CD14-positive monocyte (primary cell): ENCODE data around the gene CCDC169. TPM values are rescaled to one million over a fixed set of nuclear protein-coding genes. Genes with fewer than 3 reads are reported as not detected.
"Not testable (repeated sequence)": the region's sequence is repeated elsewhere in the genome, so short reads cannot be mapped to it uniquely, and the experiment has no call there.

Experiments
- DNase-seq, 3 donors: peaks; one replicate each; pipeline ENCODE4 v3.0.0-alpha.2; 2011 to 2022
- H2AFZ ChIP-seq: 2 replicates; pipeline ENCODE4 v1.6.0; 2012; ENCODE audit warnings: mild to moderate bottlenecking, low read depth, low read length, inconsistent platforms; ENCODE audit not compliant: insufficient read depth, poor library complexity, severe bottlenecking
- H3K27ac ChIP-seq, 2 donors: 1 replicate in 1 of 2; 2 replicates in 1 of 2; pipeline ENCODE4 v1.5.1; 2012 to 2013; ENCODE audit warnings: low read length in 2 of 2, control low read depth in 1 of 2, inconsistent platforms in 1 of 2, low read depth in 1 of 2, mild to moderate bottlenecking in 1 of 2
- H3K27me3 ChIP-seq, 2 donors: one replicate each; pipeline versions ENCODE4 v1.6.0 to v1.6.1; 2011 to 2013; ENCODE audit warnings: low read length in 2 of 2; ENCODE audit not compliant: control insufficient read depth in 2 of 2, insufficient read depth in 2 of 2
- H3K36me3 ChIP-seq, 2 donors: replicated peaks in 1 of 2; 1 replicate in 1 of 2; 2 replicates in 1 of 2; pipeline versions ENCODE4 v1.5.1 to v1.6.1; 2012 to 2013; ENCODE audit warnings: low read length in 2 of 2, control low read depth in 1 of 2, inconsistent platforms in 1 of 2, mild to moderate bottlenecking in 1 of 2; ENCODE audit not compliant: insufficient read depth in 2 of 2, control insufficient read depth in 1 of 2
- H3K4me1 ChIP-seq, 2 donors: 1 replicate in 1 of 2; 2 replicates in 1 of 2; pipeline versions ENCODE4 v1.5.1 to v1.6.1; 2012 to 2013; ENCODE audit warnings: low read length in 2 of 2, control low read depth in 1 of 2, inconsistent platforms in 1 of 2, mild to moderate bottlenecking in 1 of 2, moderate library complexity in 1 of 2; ENCODE audit not compliant: insufficient read depth in 2 of 2, control insufficient read depth in 1 of 2
- H3K4me2 ChIP-seq: replicated peaks from 2 replicates; pipeline ENCODE3; 2012; ENCODE audit warnings: low read length, moderate library complexity, mild to moderate bottlenecking; ENCODE audit not compliant: poor library complexity, severe bottlenecking; ENCODE audit errors: extremely low read depth
- H3K4me3 ChIP-seq, 3 experiments: fragments of 200-600 bp in 1 of 3; sonication (generic) in 1 of 3; replicated peaks in 1 of 3; 1 replicate in 2 of 3; 2 replicates in 1 of 3; pipeline ENCODE4 v1.5.1; 2011 to 2013; ENCODE audit warnings: low read length in 3 of 3, mild to moderate bottlenecking in 3 of 3, control low read depth in 2 of 3, low read depth in 2 of 3, inconsistent platforms in 1 of 3, moderate library complexity in 1 of 3
- H3K79me2 ChIP-seq: 2 replicates; pipeline ENCODE4 v1.6.0; 2012; ENCODE audit warnings: mild to moderate bottlenecking, control low read depth, inconsistent platforms, low read length, moderate library complexity; ENCODE audit not compliant: insufficient read depth
- H3K9ac ChIP-seq: 2 replicates; pipeline ENCODE4 v1.6.0; 2017; ENCODE audit warnings: low read length, mild to moderate bottlenecking; ENCODE audit not compliant: insufficient read depth, poor library complexity, severe bottlenecking
- H3K9me3 ChIP-seq, 2 donors: replicated peaks in 1 of 2; 1 replicate in 1 of 2; 2 replicates in 1 of 2; pipeline versions ENCODE4 v1.5.1 to v1.6.1; 2012 to 2013; ENCODE audit warnings: low read length in 2 of 2, control low read depth in 1 of 2; ENCODE audit not compliant: control insufficient read depth in 1 of 2, insufficient read depth in 1 of 2
- H4K20me1 ChIP-seq: 2 replicates; pipeline ENCODE4 v1.6.0; 2012; ENCODE audit warnings: mild to moderate bottlenecking, low read length, control low read depth, moderate library complexity; ENCODE audit not compliant: insufficient read depth
- H3K27ac Mint-ChIP-seq, 7 donors: one replicate each; pipeline ENCODE4 v1.8.0; 2020; ENCODE audit warnings: mild to moderate bottlenecking in 7 of 7, mixed read lengths in 7 of 7, moderate library complexity in 6 of 7, inconsistent platforms in 2 of 7
- H3K27me3 Mint-ChIP-seq, 3 donors: one replicate each; pipeline ENCODE4 v1.8.0; 2021 to 2022; ENCODE audit warnings: low read depth in 3 of 3, mild to moderate bottlenecking in 3 of 3, mixed read lengths in 3 of 3, moderate library complexity in 3 of 3, inconsistent platforms in 1 of 3
- H3K36me3 Mint-ChIP-seq, 2 donors: one replicate each; pipeline ENCODE4 v1.8.0; 2020; ENCODE audit warnings: mixed read lengths in 2 of 2, inconsistent platforms in 1 of 2, mild to moderate bottlenecking in 1 of 2
- H3K4me1 Mint-ChIP-seq: one replicate; pipeline ENCODE4 v1.8.0; 2020; ENCODE audit warnings: mild to moderate bottlenecking, mixed read lengths
- H3K4me3 Mint-ChIP-seq, 2 donors: one replicate each; pipeline ENCODE4 v1.8.0; 2020; ENCODE audit warnings: mild to moderate bottlenecking in 2 of 2, mixed read lengths in 2 of 2, moderate library complexity in 1 of 2
- H3K9me3 Mint-ChIP-seq, 7 donors: one replicate each; pipeline ENCODE4 v1.8.0; 2020 to 2022; ENCODE audit warnings: mixed read lengths in 7 of 7, mild to moderate bottlenecking in 6 of 7, moderate library complexity in 6 of 7, inconsistent platforms in 2 of 7
- WGBS: methylation state at CpG from one replicate; pipeline ENCODE4 v1.1.5; 2013; ENCODE audit warnings: missing lambda C conversion rate; ENCODE audit not compliant: insufficient coverage; 5-methylcytosine and 5-hydroxymethylcytosine counted together
- intact Hi-C, 2 donors: fragments of 100-400 bp; cut with micrococcal nuclease; formaldehyde crosslinking; loops; one replicate each; pipeline versions ENCODE4 v1.15.0 to v1.15.1; 2023
- polyA plus RNA-seq, 3 donors: library from polyadenylated mRNA; depleted of rRNA in 1 of 3; unstranded in 2 of 3; stranded (reverse) in 1 of 3; fragments of 300-500 nt in 2 of 3; fragments of >200 nt in 1 of 3; fragmentation: Illumina TruSeq in 2 of 3; gene quantifications; 1 replicate in 2 of 3; 2 replicates in 1 of 3; pipeline ENCODE4 v1.2.3, GENCODE V29; 2012 to 2021
- TF ChIP-seq, protein P1 (sequence below): fragments of 200-600 bp; IDR thresholded peaks from one replicate; pipeline ENCODE4 v1.8.0; 2022; ENCODE audit warnings: antibody characterized with exemption, mild to moderate bottlenecking

CCDC169 gene
- polyA plus RNA-seq, 3 donors: 0.03 TPM; not detected in 2

DNA sequence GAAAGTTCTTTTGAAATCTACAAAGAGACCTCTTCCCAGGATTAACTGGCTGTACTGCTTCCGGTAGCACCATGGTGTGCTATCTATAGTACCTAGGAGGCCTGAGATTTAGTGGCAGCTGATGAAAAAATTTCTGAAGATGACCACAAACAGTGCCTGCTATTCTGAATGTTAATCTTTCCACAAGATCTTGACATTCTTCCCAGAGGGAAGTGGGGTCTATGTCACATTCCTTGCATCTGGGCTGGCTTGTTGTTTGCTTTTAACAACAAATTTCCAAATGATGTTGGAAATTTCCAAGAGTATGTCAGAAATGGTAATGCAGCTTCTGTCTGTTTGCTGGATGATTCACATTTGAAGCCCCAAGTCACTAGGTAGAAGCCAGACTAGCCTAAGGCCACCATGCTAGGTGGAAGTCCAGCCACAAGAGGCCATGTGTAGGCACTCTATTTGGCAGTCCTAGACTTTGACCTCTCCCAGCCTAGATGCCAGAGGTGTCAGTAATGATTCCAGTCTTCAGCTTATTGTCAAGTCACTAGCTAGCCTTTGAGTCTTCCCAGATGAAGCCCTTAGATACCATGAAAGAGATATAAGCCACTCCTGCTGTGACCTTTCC is 26.4 kb upstream of the CCDC169 start:
- Histone ChIP-seq H3K79me2 (peaks cover 10% of the 10 kb centered on the region), H3K36me3 (peaks cover 56 to 71% of the 10 kb centered on the region in 2 donors), H3K27me3 (no peaks in the 10 kb centered on the region), H3K9me3 (no peaks in the 10 kb centered on the region), H2AFZ (no peak overlapping the region), H3K4me1 (peaks cover 0 to 3% of the 10 kb centered on the region in 2 donors), H3K27ac (peak overlapping the region in 1 of 2 donors; percentile 4), H3K4me2 (no peak overlapping the region), H4K20me1 (no peaks in the 10 kb centered on the region), H3K4me3 (no peak overlapping the region), H3K9ac (no peak overlapping the region)
- peaks cover 15% of the 10 kb centered on the region for H3K4me1 Mint-ChIP-seq
- H3K27me3 Mint-ChIP-seq: peaks cover 0 to 1% (median 0%) of the 10 kb centered on the region in 3 donors
- intact Hi-C loops: no loop called here
- peak overlapping the region in 1 of 7 donors; percentile 16 for H3K27ac Mint-ChIP-seq
- WGBS: no CpG with 5 or more reads among the region's 1 CpG
- peaks cover 71 to 73% of the 10 kb centered on the region in 2 donors for H3K36me3 Mint-ChIP-seq
- H3K4me3 Mint-ChIP-seq: no peak overlapping the region
- no peak for DNase-seq
- TF ChIP-seq, protein P1, sequence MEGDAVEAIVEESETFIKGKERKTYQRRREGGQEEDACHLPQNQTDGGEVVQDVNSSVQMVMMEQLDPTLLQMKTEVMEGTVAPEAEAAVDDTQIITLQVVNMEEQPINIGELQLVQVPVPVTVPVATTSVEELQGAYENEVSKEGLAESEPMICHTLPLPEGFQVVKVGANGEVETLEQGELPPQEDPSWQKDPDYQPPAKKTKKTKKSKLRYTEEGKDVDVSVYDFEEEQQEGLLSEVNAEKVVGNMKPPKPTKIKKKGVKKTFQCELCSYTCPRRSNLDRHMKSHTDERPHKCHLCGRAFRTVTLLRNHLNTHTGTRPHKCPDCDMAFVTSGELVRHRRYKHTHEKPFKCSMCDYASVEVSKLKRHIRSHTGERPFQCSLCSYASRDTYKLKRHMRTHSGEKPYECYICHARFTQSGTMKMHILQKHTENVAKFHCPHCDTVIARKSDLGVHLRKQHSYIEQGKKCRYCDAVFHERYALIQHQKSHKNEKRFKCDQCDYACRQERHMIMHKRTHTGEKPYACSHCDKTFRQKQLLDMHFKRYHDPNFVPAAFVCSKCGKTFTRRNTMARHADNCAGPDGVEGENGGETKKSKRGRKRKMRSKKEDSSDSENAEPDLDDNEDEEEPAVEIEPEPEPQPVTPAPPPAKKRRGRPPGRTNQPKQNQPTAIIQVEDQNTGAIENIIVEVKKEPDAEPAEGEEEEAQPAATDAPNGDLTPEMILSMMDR: no peak
- H3K9me3 Mint-ChIP-seq: no peaks in the 10 kb centered on the region

DNA sequence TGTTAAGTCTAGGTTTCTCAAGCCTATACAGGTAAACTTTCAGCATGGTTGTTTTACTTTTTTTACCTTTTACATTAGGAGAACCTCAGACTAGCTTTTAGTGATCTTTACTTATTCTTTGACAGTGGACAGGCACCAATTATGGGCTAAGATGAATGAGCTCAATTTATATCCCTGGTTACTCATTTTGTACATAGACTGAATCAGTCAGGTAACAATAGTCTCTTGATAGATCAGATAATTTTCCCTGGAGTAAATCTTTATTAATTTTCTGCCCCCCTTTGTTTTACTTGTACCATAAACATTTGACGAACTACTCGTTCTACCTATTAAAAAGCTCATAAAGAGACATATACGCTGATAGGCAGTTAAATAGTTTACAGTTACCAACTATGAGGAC is 25.8 kb upstream of the CCDC169 start:
- no peak overlapping the region for H3K4me3 Mint-ChIP-seq
- Histone ChIP-seq H3K79me2 (peaks cover 10% of the 10 kb centered on the region), H3K4me3 (no peak overlapping the region), H3K27ac (no peak overlapping the region), H3K27me3 (no peaks in the 10 kb centered on the region), H3K9me3 (no peaks in the 10 kb centered on the region), H2AFZ (no peak overlapping the region), H4K20me1 (no peaks in the 10 kb centered on the region), H3K4me2 (no peak overlapping the region), H3K36me3 (peaks cover 50 to 64% of the 10 kb centered on the region in 2 donors), H3K4me1 (peaks cover 0 to 3% of the 10 kb centered on the region in 2 donors), H3K9ac (no peak overlapping the region)
- H3K27me3 Mint-ChIP-seq: peaks cover 0 to 1% (median 0%) of the 10 kb centered on the region in 3 donors
- H3K27ac Mint-ChIP-seq: no peak overlapping the region
- H3K9me3 Mint-ChIP-seq: no peaks in the 10 kb centered on the region
- H3K36me3 Mint-ChIP-seq: peaks cover 64 to 67% of the 10 kb centered on the region in 2 donors
- TF ChIP-seq, protein P1: no peak
- no peak for DNase-seq
- peaks cover 15% of the 10 kb centered on the region for H3K4me1 Mint-ChIP-seq
- intact Hi-C loops: no loop called here
- no CpG with 5 or more reads among the region's 3 CpGs for WGBS

DNA sequence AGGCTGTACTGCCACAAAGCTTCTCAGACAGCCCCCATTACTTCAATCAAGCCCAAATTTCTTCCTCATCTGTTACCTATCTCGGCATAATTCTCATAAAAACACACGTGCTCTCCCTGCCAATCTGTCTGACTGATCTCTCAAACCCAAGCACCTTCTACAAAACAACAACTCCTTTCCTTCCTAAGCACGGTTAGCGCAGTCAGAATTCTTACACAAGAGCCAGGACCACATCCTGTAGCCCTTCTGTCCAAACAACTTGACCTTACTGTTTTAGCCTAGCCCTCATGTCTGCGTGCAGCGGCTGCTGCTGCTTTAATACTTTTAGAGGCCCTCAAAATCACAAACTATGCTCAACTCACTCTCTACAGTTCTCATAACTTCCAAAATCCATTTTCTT is 22.2 kb upstream of the CCDC169 start:
- H3K9ac ChIP-seq, H2AFZ ChIP-seq, H3K4me3 ChIP-seq, H3K4me2 ChIP-seq, intact Hi-C loops, H4K20me1 ChIP-seq, H3K4me1 ChIP-seq, H3K79me2 ChIP-seq, H3K27ac ChIP-seq, H3K27me3 ChIP-seq, H3K9me3 Mint-ChIP-seq, DNase-seq, H3K27me3 Mint-ChIP-seq, H3K9me3 ChIP-seq: not testable (repeated sequence)
- Mint-ChIP-seq H3K4me3 (peak overlapping the region in 1 of 2 donors; percentile 40), H3K36me3 (peaks cover 53 to 65% of the 10 kb centered on the region in 2 donors), H3K4me1 (peaks cover 15% of the 10 kb centered on the region), H3K27ac (peak overlapping the region in 5 of 7 donors; percentile 12 to 91 (median 34))
- peaks cover 23 to 43% of the 10 kb centered on the region in 2 donors for H3K36me3 ChIP-seq
- 11% methylated on average over 4 of the region's 6 CpGs for WGBS
